Mononuclear cell (primary cell): ENCODE data around the gene PHLPP1. TPM values are rescaled to one million over a fixed set of nuclear protein-coding genes. Genes with fewer than 3 reads are reported as not detected.

ENCODE experiments used
- H3K27me3 ChIP-seq: 2 replicates; pipeline ENCODE4 v1.6.0; 2011; ENCODE audit warnings: low read length, control low read depth; ENCODE audit not compliant: insufficient read depth
- H3K4me1 ChIP-seq: 2 replicates; pipeline ENCODE4 v1.5.1; 2011; ENCODE audit warnings: mild to moderate bottlenecking, low read length, control low read depth; ENCODE audit not compliant: insufficient read depth
- H3K4me3 ChIP-seq: 2 replicates; pipeline ENCODE4 v1.5.1; 2011; ENCODE audit warnings: mild to moderate bottlenecking, low read length, moderate library complexity
- H3K9me3 ChIP-seq: 2 replicates; pipeline ENCODE4 v1.5.1; 2011; ENCODE audit warnings: low read depth, mild to moderate bottlenecking, control low read depth, low read length
- total RNA-seq: library from RNA; depleted of rRNA; stranded (reverse); fragments of >200 nt; gene quantifications from one replicate; pipeline ENCODE4 v1.2.3, GENCODE V29; 2012

The PHLPP1 gene
- total RNA-seq, 1 donor, result 9.1 TPM

DNA sequence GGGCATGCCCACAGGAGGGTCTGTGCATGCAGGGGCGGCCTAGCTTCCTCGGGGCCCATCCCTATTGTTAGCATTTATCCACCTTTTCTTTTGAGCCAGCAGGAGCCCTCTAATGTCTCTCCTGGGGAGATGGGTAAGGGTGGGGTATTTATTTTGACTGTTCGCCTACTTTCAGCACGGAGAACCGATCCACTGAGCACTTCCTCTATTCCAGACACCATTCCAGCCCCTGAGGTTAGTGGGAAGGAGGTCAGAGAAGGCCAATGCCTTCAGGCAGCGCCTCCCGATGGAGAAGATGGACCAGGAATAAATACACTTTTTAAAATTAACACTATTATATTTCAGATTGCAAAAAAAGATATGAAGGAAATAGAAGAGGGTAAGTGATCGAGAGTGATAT is 276.0 kb downstream of the PHLPP1 start:
- no peak overlapping the region for H3K4me3 ChIP-seq
- H3K9me3 ChIP-seq, result no peaks in the 10 kb centered on the region
- H3K27me3 ChIP-seq, result no peaks in the 10 kb centered on the region
- no peaks in the 10 kb centered on the region for H3K4me1 ChIP-seq

DNA sequence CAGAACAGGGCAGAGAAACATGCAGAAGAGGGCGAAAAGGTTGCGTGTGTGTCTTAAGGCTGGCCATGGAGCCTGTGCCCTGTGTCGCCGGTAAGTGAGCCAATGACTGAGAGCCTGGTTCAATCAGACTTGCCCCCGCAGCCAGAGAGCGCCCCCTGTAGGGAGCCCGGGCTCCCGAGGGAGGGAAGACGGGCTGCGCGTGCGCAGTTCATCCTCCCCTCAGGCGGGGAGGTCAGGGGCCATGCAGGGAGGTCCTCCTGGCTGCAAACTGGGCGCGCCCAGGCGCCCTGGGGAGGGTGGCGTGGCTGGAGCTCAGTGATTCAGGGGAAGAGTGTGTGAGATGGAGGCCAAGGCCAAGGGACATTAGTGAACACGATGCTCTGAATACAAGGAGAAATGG is 276.6 kb downstream of the PHLPP1 start:
- H3K27me3 ChIP-seq, result no peaks in the 10 kb centered on the region
- no peak overlapping the region for H3K4me3 ChIP-seq
- no peaks in the 10 kb centered on the region for H3K9me3 ChIP-seq

DNA sequence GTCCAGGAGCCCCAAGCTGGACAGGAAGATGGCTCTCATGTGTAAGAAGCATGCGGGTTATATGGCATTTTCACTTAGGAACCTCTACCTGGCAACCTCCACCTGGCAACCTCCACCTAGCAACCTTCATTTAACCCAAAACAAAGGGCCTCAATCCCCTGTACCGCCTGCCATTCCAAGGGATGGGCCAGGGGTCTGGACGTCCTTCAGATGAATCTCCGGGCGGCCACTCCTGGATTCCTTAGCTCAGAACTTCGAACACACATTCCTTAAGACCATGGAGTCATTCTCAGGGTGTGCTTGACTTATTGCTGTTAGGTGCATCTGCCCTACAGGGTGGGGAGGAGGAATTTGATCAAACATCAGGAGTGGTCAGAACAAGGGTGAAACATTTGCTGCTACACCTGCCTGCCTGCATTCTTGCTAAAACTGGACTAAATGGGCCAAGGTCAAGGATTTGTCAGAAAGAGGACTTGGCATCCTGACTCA is 277.6 kb downstream of the PHLPP1 start:
- no peak overlapping the region for H3K4me3 ChIP-seq
- H3K27me3 ChIP-seq, result no peaks in the 10 kb centered on the region
- H3K4me1 ChIP-seq, result no peaks in the 10 kb centered on the region
- no peaks in the 10 kb centered on the region for H3K9me3 ChIP-seq

More for the DNA sequence above, 276.6 kb downstream of the PHLPP1 start:
- H3K4me1 ChIP-seq, result no peaks in the 10 kb centered on the region

DNA sequence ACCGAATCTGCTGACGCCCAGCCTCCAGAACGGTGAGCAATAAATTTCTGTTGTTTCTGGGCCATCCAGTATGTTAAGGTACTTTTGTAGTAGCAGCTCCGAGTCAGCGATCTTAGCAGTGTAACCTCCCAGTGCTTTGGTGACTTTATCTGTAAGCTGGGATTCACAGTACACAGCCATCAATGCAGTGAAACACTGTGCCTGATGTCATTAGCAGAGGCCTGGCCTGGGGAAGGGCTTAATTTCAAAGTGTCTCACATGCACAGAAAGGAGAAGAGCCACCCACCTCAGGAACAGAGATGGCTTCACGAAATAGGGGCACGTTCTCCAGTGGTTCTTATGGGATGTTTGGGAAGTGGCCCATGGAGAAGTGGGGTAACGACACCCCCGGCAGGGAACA is 281.2 kb downstream of the PHLPP1 start:
- H3K27me3 ChIP-seq, result no peaks in the 10 kb centered on the region

DNA sequence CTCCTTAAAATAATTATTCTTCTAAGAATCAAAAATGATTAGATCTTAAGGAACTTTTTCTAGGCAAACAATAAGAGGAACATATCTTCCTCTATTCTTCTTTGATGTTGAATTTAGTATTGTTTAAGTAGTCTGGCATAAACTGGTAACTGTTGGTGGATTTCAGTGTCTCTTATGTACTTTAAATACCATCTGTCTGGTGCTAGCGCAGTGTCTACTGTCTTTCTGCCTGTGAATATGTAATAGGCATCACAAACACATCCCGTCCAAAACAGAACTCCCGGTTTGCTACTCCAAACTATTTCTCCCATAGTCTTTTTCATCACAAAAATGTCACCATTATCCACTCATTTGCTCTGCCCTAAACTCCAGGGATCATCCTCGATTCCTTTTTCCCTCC is 281.7 kb downstream of the PHLPP1 start:
- Histone ChIP-seq H3K9me3 (no peaks in the 10 kb centered on the region), H3K4me3 (no peak overlapping the region), H3K4me1 (no peaks in the 10 kb centered on the region), H3K27me3 (no peaks in the 10 kb centered on the region)

More for the DNA sequence above, 281.2 kb downstream of the PHLPP1 start:
- Histone ChIP-seq H3K4me3 (no peak overlapping the region), H3K9me3 (no peaks in the 10 kb centered on the region), H3K4me1 (no peaks in the 10 kb centered on the region)

DNA sequence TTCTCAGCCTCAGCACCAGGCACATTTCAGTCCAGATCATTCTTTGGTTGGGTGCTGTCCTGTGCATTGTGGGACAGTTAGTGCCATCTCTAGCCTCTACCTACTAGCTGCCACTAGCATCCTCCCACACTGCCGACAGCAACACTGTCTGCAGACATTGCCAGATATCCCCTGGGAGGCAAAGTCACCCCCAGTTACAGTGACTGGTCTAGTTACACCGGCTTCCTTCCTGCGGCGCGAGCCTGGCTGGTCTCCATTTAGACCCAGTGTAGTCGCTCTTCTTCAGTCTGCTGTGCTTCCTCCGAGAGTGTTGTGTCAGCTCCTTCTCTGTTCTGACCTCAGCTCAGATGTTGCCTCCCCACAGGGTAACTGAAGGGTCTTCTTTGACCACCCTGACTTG is 283.1 kb downstream of the PHLPP1 start:
- Histone ChIP-seq H3K27me3 (no peaks in the 10 kb centered on the region), H3K4me1 (no peaks in the 10 kb centered on the region), H3K9me3 (no peaks in the 10 kb centered on the region), H3K4me3 (no peak overlapping the region)

DNA sequence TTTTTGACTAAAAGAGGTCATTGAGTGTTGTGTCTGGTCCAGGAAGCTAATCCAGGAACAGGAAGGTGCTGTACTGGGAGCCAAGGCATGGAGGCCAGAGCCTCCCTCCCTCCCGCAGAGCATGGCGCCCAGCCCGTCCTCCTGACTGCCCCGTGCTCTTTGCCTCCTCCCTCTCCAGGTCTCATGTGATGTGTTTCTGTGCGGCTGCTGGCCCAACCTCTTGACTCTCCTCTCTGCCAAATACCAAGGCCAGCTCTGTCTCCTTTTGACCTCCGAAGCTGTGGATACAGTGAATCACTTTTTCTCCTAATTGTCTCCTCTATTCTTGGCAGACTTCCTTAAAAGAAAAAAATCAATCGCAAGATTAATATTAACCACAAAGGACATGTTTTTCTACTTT is 284.1 kb downstream of the PHLPP1 start:
- H3K4me1 ChIP-seq, result no peaks in the 10 kb centered on the region
- H3K4me3 ChIP-seq, result no peak overlapping the region
- no peaks in the 10 kb centered on the region for H3K27me3 ChIP-seq
- H3K9me3 ChIP-seq, result no peaks in the 10 kb centered on the region

DNA sequence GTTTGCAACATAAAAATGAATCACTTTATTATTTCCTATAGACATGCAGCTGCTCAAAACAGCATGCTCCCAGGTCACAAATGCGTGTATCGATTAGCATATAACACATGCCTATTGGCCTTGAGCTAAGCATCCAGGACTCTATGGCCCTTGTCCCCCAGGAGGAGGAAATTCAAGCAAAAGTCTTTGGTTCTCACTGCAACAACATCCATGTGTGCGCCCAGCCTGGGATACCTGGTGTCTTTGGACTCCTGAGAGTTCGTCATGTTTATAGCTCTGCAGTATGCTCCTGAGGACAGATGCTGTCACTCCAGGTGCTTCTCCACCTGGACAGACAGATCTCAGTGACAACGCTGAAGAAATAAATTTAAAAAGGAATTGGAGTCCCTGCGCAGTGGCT is 284.6 kb downstream of the PHLPP1 start:
- Histone ChIP-seq H3K27me3 (no peaks in the 10 kb centered on the region), H3K4me3 (no peak overlapping the region), H3K4me1 (no peaks in the 10 kb centered on the region), H3K9me3 (no peaks in the 10 kb centered on the region)

DNA sequence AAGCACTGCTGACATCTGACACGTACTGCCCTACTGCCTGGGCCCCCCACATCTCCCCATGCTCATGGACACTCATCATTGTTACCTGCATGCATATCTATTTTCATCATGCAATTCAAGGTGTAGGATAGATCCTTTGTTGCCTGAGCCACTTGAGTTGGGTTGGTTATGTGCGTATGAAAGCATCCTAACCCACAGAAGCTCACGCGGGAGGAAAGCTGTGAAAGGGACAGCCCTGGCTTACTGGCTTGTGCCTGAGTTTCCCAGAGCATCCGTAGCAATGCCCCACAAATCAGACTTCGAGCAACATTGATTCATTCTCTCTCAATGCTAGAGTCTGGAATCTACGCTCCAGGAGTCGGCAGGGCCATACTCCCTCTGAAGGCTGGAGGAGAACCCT is 285.5 kb downstream of the PHLPP1 start:
- Histone ChIP-seq H3K4me3 (no peak overlapping the region), H3K9me3 (no peaks in the 10 kb centered on the region), H3K4me1 (no peaks in the 10 kb centered on the region), H3K27me3 (no peaks in the 10 kb centered on the region)

DNA sequence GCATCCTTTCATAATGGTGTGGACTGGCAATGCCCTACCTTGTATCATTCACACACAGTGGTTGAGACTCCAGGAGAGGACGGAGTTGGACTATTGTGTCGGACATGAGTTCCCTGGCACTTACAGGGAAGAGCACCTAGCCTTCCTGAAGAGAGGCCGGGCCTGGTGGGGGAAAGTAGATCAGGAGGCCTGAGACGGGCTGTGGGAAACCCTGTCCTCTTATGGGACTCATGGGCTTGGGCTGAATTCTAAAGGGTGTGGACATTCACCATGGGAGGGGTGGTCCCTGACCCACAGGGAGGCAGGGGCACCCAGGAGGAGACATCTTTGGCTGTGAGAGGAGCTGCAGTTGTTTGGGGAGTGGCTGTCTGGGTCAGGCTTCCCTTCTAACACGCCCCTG is 286.5 kb downstream of the PHLPP1 start:
- Histone ChIP-seq H3K27me3 (no peaks in the 10 kb centered on the region), H3K4me3 (no peak overlapping the region), H3K4me1 (no peaks in the 10 kb centered on the region), H3K9me3 (no peaks in the 10 kb centered on the region)

DNA sequence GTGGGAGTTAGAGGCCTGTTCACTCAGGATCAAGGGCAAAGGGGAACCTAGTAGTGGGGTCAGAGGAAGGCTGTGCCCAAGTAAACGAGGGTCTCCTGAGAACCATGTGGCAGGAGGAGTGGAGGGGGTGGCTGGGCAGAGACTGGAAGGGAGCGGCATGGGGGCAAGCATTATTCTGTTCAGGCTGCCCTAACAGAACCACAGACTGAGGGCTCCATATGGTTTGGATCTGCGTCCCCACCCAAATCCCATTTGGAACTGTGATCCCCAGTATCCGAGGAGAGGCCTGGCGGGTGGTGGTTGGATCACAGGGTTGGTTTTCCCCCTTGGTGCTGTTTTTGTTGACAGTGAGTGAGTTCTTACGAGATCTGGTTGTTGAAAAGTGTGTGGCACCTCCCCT is 287.0 kb downstream of the PHLPP1 start:
- H3K27me3 ChIP-seq, result no peaks in the 10 kb centered on the region
- no peaks in the 10 kb centered on the region for H3K4me1 ChIP-seq
- H3K4me3 ChIP-seq, result no peak overlapping the region
- H3K9me3 ChIP-seq, result no peaks in the 10 kb centered on the region

DNA sequence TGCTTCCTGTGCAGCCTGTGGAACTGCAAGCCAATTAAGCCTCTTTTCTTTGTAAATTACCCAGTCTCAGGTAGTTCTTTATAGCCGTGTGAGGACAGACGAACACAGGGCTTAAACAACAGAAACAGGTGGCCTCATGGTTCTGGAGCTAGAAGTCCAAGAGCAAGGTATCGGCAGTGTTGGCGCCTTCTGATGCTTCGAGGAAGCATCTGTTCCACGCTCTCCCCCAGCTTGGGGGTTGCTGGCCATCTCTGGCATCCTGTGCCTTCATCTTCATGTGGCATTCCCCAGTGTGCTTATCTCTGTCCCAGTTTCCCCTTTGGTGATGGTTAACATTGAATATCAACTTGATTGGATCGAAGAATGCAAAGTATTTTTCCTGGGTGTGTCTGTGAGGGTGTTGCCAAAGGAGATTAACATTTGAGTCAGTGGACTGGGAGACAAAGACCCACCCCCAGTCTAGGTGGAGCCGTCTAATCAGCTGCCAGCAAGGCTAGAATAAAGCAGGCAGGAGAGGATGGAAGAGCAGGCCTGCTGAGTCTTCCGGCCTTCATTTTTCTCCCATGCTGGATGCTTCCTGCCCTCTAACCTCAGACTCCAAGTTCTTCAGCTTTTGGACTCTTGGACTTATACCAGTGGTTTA is 287.6 kb downstream of the PHLPP1 start:
- Histone ChIP-seq H3K27me3 (no peaks in the 10 kb centered on the region), H3K4me3 (no peak overlapping the region), H3K4me1 (no peaks in the 10 kb centered on the region), H3K9me3 (no peaks in the 10 kb centered on the region)

DNA sequence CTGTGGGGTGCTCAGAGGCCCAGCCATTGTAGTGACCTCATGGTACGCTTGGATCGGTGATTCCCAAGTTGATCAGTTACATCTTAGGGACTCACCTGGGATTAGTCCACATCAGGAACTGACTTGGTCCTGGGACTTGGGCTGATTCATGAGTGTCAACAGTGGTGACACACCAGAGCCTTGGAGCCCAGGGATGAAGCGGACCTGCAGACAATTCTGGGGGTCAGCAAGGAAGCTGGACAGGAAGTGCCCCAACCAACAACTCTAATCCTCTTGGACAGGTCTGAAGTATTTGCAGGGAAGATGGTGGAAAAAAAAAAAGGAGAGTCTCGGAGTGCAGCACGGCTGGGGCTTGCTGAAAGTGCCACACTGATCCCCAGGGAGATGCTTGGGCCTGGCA is 288.6 kb downstream of the PHLPP1 start:
- H3K9me3 ChIP-seq, result no peaks in the 10 kb centered on the region
- H3K27me3 ChIP-seq, result no peaks in the 10 kb centered on the region
- no peak overlapping the region for H3K4me3 ChIP-seq
- no peaks in the 10 kb centered on the region for H3K4me1 ChIP-seq

DNA sequence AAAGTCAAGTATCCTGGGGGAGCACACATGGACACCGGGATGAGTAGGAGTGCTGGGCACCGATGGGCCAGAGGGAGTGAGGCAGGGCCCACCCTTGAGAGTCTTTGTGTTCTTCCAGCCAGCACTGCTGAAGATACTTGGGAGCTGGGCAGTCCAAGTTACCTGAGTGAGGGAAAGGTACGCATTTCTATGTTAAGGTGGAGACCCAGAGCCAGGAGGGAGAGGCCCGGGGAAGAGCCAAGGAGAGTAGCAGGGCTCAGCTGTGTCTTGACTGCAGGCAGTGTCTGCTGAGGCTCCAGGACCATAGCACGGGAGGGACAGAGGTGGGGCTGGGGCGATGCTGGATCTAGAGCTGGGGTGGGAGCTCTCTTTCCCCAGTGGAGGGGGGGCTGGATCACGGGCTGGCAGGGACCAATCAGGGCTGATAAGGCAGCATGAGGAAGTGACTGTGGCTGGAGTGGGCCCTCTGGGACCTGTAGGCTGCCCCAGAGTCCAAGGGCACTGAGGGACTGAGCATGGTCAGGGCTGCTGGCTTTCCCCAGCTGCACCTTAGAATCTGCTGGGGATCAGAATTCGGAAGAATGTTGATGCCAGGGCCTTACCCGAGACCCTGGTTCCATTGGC is 289.2 kb downstream of the PHLPP1 start:
- H3K27me3 ChIP-seq, result no peaks in the 10 kb centered on the region
- no peaks in the 10 kb centered on the region for H3K9me3 ChIP-seq
- H3K4me1 ChIP-seq, result no peaks in the 10 kb centered on the region
- no peak overlapping the region for H3K4me3 ChIP-seq

DNA sequence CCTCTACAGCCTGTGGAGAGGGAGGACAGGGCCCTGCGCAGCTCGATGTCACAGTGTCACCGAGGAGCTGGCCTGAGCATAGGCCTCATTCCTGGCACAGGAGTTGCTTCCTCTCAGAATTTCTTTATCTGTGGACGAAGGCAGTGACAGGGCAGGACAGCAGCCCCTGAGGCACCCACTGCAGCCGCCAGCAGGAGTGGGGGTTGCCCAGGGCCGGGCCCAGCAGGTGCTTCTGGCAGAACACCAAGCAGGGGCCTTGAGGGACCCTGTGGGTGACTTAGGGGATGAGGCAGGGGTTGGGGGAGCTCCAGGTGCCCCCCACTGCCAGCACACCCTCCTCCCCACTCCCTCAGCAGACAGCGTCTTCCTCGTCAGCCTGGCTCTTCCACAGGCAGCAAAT is 290.0 kb downstream of the PHLPP1 start:
- Histone ChIP-seq H3K4me3 (no peak overlapping the region), H3K4me1 (no peaks in the 10 kb centered on the region), H3K9me3 (no peaks in the 10 kb centered on the region), H3K27me3 (no peaks in the 10 kb centered on the region)

DNA sequence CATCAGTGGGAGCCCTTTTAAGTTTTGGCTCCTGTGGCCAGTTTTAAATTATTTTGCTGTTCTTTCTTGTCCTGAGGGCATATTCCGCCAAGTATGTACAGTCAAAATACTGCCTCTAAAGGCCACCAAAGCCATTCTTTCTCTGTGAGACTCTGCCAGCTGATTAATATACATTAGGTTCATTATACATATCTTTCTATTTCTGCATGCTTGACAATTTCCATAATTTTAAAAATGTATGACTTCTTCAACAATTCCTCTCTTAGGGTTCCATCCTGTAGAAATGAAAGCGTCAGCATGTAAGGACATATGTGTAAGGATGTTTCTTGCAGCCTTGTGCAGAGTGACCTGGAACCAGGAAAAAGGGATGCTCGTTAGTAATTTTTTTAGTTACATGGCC is 291.9 kb downstream of the PHLPP1 start:
- Histone ChIP-seq H3K27me3 (no peaks in the 10 kb centered on the region), H3K4me3 (no peak overlapping the region), H3K4me1 (no peaks in the 10 kb centered on the region), H3K9me3 (no peaks in the 10 kb centered on the region)
